Fibroblast of the conjunctiva (primary cell): ENCODE results near the gene PLEKHA6.
A peak's percentile ranks its signal among the peaks of the same experiment; 100 is the strongest.

Source experiments
- DNase-seq: peaks from one replicate; pipeline ENCODE4 v3.0.0-alpha.2; 2010; ENCODE audit warnings: low read depth

Gene PLEKHA6

GRCh38 chr1:204308023-204308628, 51.6 kb downstream of the PLEKHA6 start:
- DNase-seq: no peak

GRCh38 chr1:204307334-204307883, 52.3 kb downstream of the PLEKHA6 start:
- DNase-seq: no peak

- no peak for DNase-seq
Measured at GRCh38 chr1:204306076-204306475, 53.7 kb downstream of the PLEKHA6 start.

- DNase-seq: no peak
Measured at GRCh38 chr1:204304067-204304466, 55.7 kb downstream of the PLEKHA6 start.

GRCh38 chr1:204302769-204303168, 57.0 kb downstream of the PLEKHA6 start:
- no peak for DNase-seq

- no peak for DNase-seq
Measured at GRCh38 chr1:204301171-204301957, 58.4 kb downstream of the PLEKHA6 start.

- no peak for DNase-seq
Measured at GRCh38 chr1:204299814-204300365, 59.8 kb downstream of the PLEKHA6 start.

GRCh38 chr1:204296431-204296988, 63.2 kb downstream of the PLEKHA6 start:
- peak; percentile 82 for DNase-seq

GRCh38 chr1:204295671-204296070, 64.1 kb downstream of the PLEKHA6 start:
- DNase-seq: no peak

- DNase-seq: peak; percentile 89
Measured at GRCh38 chr1:204294357-204294756, 65.4 kb downstream of the PLEKHA6 start.

GRCh38 chr1:204293605-204294337, 66.0 kb downstream of the PLEKHA6 start:
- DNase-seq: peak; percentile 32

- no peak for DNase-seq
Measured at GRCh38 chr1:204292740-204293139, 67.0 kb downstream of the PLEKHA6 start.

GRCh38 chr1:204289280-204289679, 70.4 kb downstream of the PLEKHA6 start:
- DNase-seq: no peak

GRCh38 chr1:204288021-204288588, 71.6 kb downstream of the PLEKHA6 start:
- peak; percentile 29 for DNase-seq

GRCh38 chr1:204287466-204287891, 72.2 kb downstream of the PLEKHA6 start:
- no peak for DNase-seq

- DNase-seq: no peak
Measured at GRCh38 chr1:204286831-204287421, 72.8 kb downstream of the PLEKHA6 start.

GRCh38 chr1:204286315-204286714, 73.4 kb downstream of the PLEKHA6 start:
- no peak for DNase-seq

GRCh38 chr1:204285436-204286305, 74.1 kb downstream of the PLEKHA6 start:
- no peak for DNase-seq

GRCh38 chr1:204284929-204285328, 74.8 kb downstream of the PLEKHA6 start:
- no peak for DNase-seq
